RWPE1 (cell line): ENCODE results near the gene RYR1.

Experiments
- CTCF ChIA-PET: fragments of 350-600 bp; sonication (Branson Sonifier 250); formaldehyde crosslinking; extraction: SDS; loops from one replicate; lab custom pipeline; 2021; lab: Yijun Ruan, JAX
- POLR2A ChIA-PET: fragments of 400-600 bp; formaldehyde crosslinking; extraction: SDS; loops from one replicate; lab custom pipeline; 2020; ENCODE audit warnings: antibody characterized with exemption; ENCODE audit not compliant: low non-redundant PET; lab: Yijun Ruan, JAX
- DNase-seq: peaks from one replicate; pipeline ENCODE4 v3.0.0; 2012; ENCODE audit warnings: low spot score
- H3K27ac ChIP-seq: fragments of 450-650 bp; 2 replicates; pipeline ENCODE4 v1.5.1; 2017
- CTCF ChIP-seq: fragments of 450-650 bp; conservative IDR thresholded peaks from 2 replicates; pipeline ENCODE4 v1.5.1; 2017; ENCODE audit warnings: low read depth, mild to moderate bottlenecking

The RYR1 gene

GRCh38 chr19:38386971-38387549 lies 46.4 kb upstream of the RYR1 start:
- ChIA-PET POLR2A (interaction anchor here (0.6 to 1.7 kb wide), 2 partner anchors 12 to 144 kb away, joined by 8 to 14 read pairs; partner anchors contain the start of gene PSMD8), CTCF (interaction anchor here (0.6 to 0.7 kb wide), 2 partner anchors 28 to 520 kb away, joined by 4 read pairs; no protein-coding TSS in a partner anchor)
- DNase-seq = no peak
- peak overlapping the region; percentile 94 for H3K27ac ChIP-seq
- TF ChIP-seq CTCF = no peak

- ChIA-PET POLR2A (interaction anchor here (0.6 to 1.7 kb wide), 4 partner anchors 13 to 145 kb away, joined by 3 to 14 read pairs (median 8); partner anchors contain the start of genes CATSPERG and PSMD8), CTCF (interaction anchor here (0.6 to 0.7 kb wide), 2 partner anchors 28 to 519 kb away, joined by 4 read pairs; no protein-coding TSS in a partner anchor)
- TF ChIP-seq CTCF = no peak
- DNase-seq = peak; percentile 98
- peak within 1 kb of the TSS; percentile 94 for H3K27ac ChIP-seq
Measured at GRCh38 chr19:38387550-38388348, 45.7 kb upstream of the RYR1 start, which contains the start of gene GGN. Gene GGN, minus strand, starts transcription at chr19:38388034. Its CDS starts 773 bp downstream, at chr19:38387261.

GRCh38 chr19:38388349-38389100 lies 45.0 kb upstream of the RYR1 start, which contains the start of gene SPRED3:
Gene SPRED3, plus strand, starts transcription at chr19:38388697. Its CDS starts 1,606 bp downstream, at chr19:38390303.
- H3K27ac ChIP-seq = peak within 1 kb of the TSS; percentile 94
- CTCF ChIA-PET = no interaction called here

GRCh38 chr19:38389101-38389925 lies 44.2 kb upstream of the RYR1 start:
- ChIA-PET CTCF (no interaction called here), POLR2A (interaction anchor here (0.6 kb wide), 1 partner anchor 13 kb away, joined by 4 read pairs; no protein-coding TSS in a partner anchor)
- peak overlapping the region; percentile 94 for H3K27ac ChIP-seq

More at GRCh38 chr19:38388349-38389100, 45.0 kb upstream of the RYR1 start, which contains the start of gene SPRED3:
- TF ChIP-seq CTCF = no peak
- POLR2A ChIA-PET = interaction anchor here (1.0 to 1.7 kb wide), 3 partner anchors 13 to 84 kb away, joined by 3 to 14 read pairs (median 7); partner anchors contain the start of genes CATSPERG and PSMD8
- DNase-seq = peak; percentile 76

More at GRCh38 chr19:38389101-38389925, 44.2 kb upstream of the RYR1 start:
- TF ChIP-seq CTCF = no peak
- peak; percentile 91 for DNase-seq
